Measurements from ENCODE around the gene AMPD2.

AMPD2 gene

DNA sequence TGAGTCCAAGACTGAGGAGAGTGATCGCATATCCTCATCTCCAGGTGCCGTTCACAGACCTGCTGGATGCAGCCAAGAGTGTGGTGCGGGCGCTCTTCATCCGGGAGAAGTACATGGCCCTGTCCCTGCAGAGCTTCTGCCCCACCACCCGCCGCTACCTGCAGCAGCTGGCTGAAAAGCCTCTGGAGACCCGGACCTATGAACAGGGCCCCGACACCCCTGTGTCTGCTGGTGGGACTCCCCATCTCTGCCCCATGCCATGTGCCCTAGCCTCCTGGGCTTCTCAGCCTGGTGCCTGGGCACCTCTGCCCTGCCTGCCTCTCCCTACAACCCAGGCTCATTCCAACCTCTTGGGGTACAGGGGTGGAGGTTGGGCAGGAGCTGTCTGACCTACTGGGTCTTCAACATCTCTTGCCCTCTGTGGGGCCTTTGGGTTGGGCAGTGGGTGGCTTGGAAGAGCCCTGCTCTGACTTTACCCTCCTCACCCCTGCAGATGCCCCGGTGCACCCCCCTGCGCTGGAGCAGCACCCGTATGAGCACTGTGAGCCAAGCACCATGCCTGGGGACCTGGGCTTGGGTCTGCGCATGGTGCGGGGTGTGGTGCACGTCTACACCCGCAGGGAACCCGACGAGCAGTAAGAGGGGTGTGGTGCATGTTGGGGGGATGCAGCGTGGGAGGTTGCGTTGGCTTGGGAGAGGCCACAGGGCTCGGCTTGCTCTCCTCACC, 7.2 kb downstream of the AMPD2 start:
- no peaks in the 10 kb centered on the region for H3K4me1 ChIP-seq (ENCODE audit: control insufficient read depth, insufficient read depth, low read length)
- H3K27me3 ChIP-seq (ENCODE audit: control insufficient read depth, insufficient read depth, low read length), result no peaks in the 10 kb centered on the region
- no peak overlapping the region for H3K4me3 ChIP-seq (ENCODE audit: low read depth, low read length)
- no peaks in the 10 kb centered on the region for H3K9me3 ChIP-seq (ENCODE audit: control insufficient read depth, insufficient read depth, low read length)
- H3K36me3 ChIP-seq (ENCODE audit: control insufficient read depth, insufficient read depth, low read length), result peaks cover 50% of the 10 kb centered on the region
- H3K9ac ChIP-seq (ENCODE audit: low read depth, low read length), result no peak overlapping the region

DNA sequence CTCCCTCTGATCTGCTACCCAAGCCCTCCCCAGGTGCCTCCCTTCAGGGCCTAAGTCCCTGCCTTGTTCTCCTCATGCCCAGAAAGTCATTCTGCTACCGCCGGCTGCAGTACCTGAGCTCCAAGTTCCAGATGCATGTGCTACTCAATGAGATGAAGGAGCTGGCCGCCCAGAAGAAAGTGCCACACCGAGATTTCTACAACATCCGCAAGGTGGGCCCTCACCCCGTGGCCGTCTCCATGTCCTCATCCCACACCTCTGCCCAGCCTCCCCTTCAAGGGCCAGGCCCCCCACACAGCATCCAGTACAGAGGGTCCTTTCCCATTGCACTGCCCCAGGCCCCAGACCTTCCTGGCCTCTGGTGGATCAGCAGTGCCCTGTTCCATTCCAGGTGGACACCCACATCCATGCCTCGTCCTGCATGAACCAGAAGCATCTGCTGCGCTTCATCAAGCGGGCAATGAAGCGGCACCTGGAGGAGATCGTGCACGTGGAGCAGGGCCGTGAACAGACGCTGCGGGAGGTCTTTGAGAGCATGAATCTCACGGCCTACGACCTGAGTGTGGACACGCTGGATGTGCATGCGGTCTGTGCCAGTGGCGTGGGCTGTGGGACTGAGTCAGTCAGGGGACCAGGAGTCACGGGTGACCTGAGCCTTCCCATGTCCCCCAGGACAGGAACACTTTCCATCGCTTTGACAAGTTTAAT, 8.2 kb downstream of the AMPD2 start:
- no peak overlapping the region for H3K9ac ChIP-seq (ENCODE audit: low read depth, low read length)
- peaks cover 53% of the 10 kb centered on the region for H3K36me3 ChIP-seq (ENCODE audit: control insufficient read depth, insufficient read depth, low read length)
- H3K4me3 ChIP-seq (ENCODE audit: low read depth, low read length), result no peak overlapping the region
- no peaks in the 10 kb centered on the region for H3K4me1 ChIP-seq (ENCODE audit: control insufficient read depth, insufficient read depth, low read length)
- no peaks in the 10 kb centered on the region for H3K9me3 ChIP-seq (ENCODE audit: control insufficient read depth, insufficient read depth, low read length)
- no peaks in the 10 kb centered on the region for H3K27me3 ChIP-seq (ENCODE audit: control insufficient read depth, insufficient read depth, low read length)

DNA sequence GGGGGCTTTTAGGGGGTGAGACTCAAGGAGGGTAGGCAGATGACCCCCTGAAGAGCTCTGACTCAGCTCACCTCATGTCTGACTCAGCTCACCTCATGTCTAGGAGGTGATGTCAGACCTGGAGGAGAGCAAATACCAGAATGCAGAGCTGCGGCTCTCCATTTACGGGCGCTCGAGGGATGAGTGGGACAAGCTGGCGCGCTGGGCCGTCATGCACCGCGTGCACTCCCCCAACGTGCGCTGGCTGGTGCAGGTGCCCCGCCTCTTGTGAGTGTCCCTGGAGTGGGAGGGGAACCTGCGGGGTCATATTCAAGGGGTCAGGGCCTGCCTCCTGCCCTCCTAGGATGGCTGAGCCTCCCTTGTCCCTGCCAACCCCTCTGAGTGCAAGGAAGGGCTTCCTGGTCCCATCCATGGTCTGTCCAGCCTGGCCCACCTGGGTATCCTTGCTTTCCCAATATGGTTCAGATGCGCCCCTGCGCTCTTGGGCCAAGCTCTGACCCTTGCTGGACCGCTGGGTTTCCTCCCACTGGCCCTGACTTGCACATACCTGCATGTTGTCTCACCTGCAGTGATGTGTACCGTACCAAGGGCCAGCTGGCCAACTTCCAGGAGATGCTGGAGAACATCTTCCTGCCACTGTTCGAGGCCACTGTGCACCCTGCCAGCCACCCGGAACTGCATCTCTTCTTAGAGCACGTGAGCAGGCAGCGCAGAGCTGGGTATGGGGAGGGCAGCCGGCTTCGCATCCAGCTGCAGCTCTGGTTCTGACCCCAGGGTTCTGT, 9.1 kb downstream of the AMPD2 start:
- no peaks in the 10 kb centered on the region for H3K27me3 ChIP-seq (ENCODE audit: control insufficient read depth, insufficient read depth, low read length)
- H3K9ac ChIP-seq (ENCODE audit: low read depth, low read length), result no peak overlapping the region
- no peaks in the 10 kb centered on the region for H3K4me1 ChIP-seq (ENCODE audit: control insufficient read depth, insufficient read depth, low read length)
- no peak overlapping the region for H3K4me3 ChIP-seq (ENCODE audit: low read depth, low read length)
- H3K36me3 ChIP-seq (ENCODE audit: control insufficient read depth, insufficient read depth, low read length), result peaks cover 53% of the 10 kb centered on the region
- no peaks in the 10 kb centered on the region for H3K9me3 ChIP-seq (ENCODE audit: control insufficient read depth, insufficient read depth, low read length)

DNA sequence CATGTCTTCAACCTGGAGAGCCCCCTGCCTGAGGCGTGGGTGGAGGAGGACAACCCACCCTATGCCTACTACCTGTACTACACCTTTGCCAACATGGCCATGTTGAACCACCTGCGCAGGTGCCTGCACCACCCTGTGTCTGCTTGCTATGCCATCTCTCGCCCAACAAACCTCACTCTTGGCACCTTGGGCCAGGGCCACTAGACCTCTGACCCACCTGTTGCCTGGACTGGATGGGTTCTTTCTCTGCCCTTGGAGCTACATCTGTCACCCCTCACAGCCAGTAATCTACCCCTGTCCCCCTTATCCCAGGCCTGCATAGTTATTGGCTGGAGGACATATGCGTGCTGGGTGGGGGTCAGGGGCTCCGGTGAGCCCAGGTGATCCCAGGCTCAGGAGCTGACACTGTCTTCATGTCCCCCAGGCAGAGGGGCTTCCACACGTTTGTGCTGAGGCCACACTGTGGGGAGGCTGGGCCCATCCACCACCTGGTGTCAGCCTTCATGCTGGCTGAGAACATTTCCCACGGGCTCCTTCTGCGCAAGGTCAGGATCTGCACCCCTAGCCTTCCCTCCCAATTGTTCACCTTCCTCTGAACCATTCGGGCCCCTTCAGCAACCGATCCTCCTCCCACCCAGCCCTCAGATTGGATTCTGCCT, 9.9 kb downstream of the AMPD2 start:
- Histone ChIP-seq H3K4me3 (ENCODE audit: low read depth, low read length) (no peak overlapping the region), H3K27me3 (ENCODE audit: control insufficient read depth, insufficient read depth, low read length) (no peaks in the 10 kb centered on the region), H3K9me3 (ENCODE audit: control insufficient read depth, insufficient read depth, low read length) (no peaks in the 10 kb centered on the region), H3K9ac (ENCODE audit: low read depth, low read length) (no peak overlapping the region), H3K36me3 (ENCODE audit: control insufficient read depth, insufficient read depth, low read length) (peaks cover 53% of the 10 kb centered on the region), H3K4me1 (ENCODE audit: control insufficient read depth, insufficient read depth, low read length) (no peaks in the 10 kb centered on the region)

- Histone ChIP-seq H3K4me1 (ENCODE audit: control insufficient read depth, insufficient read depth, low read length) (no peaks in the 10 kb centered on the region), H3K9ac (ENCODE audit: low read depth, low read length) (no peak overlapping the region), H3K36me3 (ENCODE audit: control insufficient read depth, insufficient read depth, low read length) (peaks cover 53% of the 10 kb centered on the region), H3K4me3 (ENCODE audit: low read depth, low read length) (no peak overlapping the region), H3K27me3 (ENCODE audit: control insufficient read depth, insufficient read depth, low read length) (no peaks in the 10 kb centered on the region), H3K9me3 (ENCODE audit: control insufficient read depth, insufficient read depth, low read length) (no peaks in the 10 kb centered on the region)
Measured at GRCh38 chr1:109630081-109630897, 10.7 kb downstream of the AMPD2 start.

- Histone ChIP-seq H3K9ac (ENCODE audit: low read depth, low read length) (no peak overlapping the region), H3K4me1 (ENCODE audit: control insufficient read depth, insufficient read depth, low read length) (peaks cover 3% of the 10 kb centered on the region), H3K36me3 (ENCODE audit: control insufficient read depth, insufficient read depth, low read length) (peaks cover 53% of the 10 kb centered on the region), H3K9me3 (ENCODE audit: control insufficient read depth, insufficient read depth, low read length) (no peaks in the 10 kb centered on the region), H3K27me3 (ENCODE audit: control insufficient read depth, insufficient read depth, low read length) (no peaks in the 10 kb centered on the region), H3K4me3 (ENCODE audit: low read depth, low read length) (no peak overlapping the region)
Measured at GRCh38 chr1:109630898-109631512, 11.4 kb downstream of the AMPD2 start.

- no peaks in the 10 kb centered on the region for H3K9me3 ChIP-seq (ENCODE audit: control insufficient read depth, insufficient read depth, low read length)
- H3K4me3 ChIP-seq (ENCODE audit: low read depth, low read length), result no peak overlapping the region
- H3K9ac ChIP-seq (ENCODE audit: low read depth, low read length), result no peak overlapping the region
- peaks cover 6% of the 10 kb centered on the region for H3K4me1 ChIP-seq (ENCODE audit: control insufficient read depth, insufficient read depth, low read length)
- H3K36me3 ChIP-seq (ENCODE audit: control insufficient read depth, insufficient read depth, low read length), result peaks cover 49% of the 10 kb centered on the region
- H3K27me3 ChIP-seq (ENCODE audit: control insufficient read depth, insufficient read depth, low read length), result no peaks in the 10 kb centered on the region
Measured at GRCh38 chr1:109631513-109632505, 12.2 kb downstream of the AMPD2 start.

- Histone ChIP-seq H3K9me3 (ENCODE audit: control insufficient read depth, insufficient read depth, low read length) (no peaks in the 10 kb centered on the region), H3K4me3 (ENCODE audit: low read depth, low read length) (no peak overlapping the region), H3K36me3 (ENCODE audit: control insufficient read depth, insufficient read depth, low read length) (peaks cover 39% of the 10 kb centered on the region), H3K27me3 (ENCODE audit: control insufficient read depth, insufficient read depth, low read length) (no peaks in the 10 kb centered on the region), H3K4me1 (ENCODE audit: control insufficient read depth, insufficient read depth, low read length) (peaks cover 6% of the 10 kb centered on the region), H3K9ac (ENCODE audit: low read depth, low read length) (no peak overlapping the region)
Measured at GRCh38 chr1:109632671-109633346, 13.2 kb downstream of the AMPD2 start.

GRCh38 chr1:109634292-109634691, 14.7 kb downstream of the AMPD2 start:
- Histone ChIP-seq H3K27me3 (ENCODE audit: control insufficient read depth, insufficient read depth, low read length) (no peaks in the 10 kb centered on the region), H3K36me3 (ENCODE audit: control insufficient read depth, insufficient read depth, low read length) (peaks cover 24% of the 10 kb centered on the region), H3K9ac (ENCODE audit: low read depth, low read length) (no peak overlapping the region), H3K4me3 (ENCODE audit: low read depth, low read length) (no peak overlapping the region), H3K4me1 (ENCODE audit: control insufficient read depth, insufficient read depth, low read length) (peaks cover 6% of the 10 kb centered on the region), H3K9me3 (ENCODE audit: control insufficient read depth, insufficient read depth, low read length) (no peaks in the 10 kb centered on the region)
